ENCODE measurements around the gene ACTR3C.

Gene ACTR3C

DNA sequence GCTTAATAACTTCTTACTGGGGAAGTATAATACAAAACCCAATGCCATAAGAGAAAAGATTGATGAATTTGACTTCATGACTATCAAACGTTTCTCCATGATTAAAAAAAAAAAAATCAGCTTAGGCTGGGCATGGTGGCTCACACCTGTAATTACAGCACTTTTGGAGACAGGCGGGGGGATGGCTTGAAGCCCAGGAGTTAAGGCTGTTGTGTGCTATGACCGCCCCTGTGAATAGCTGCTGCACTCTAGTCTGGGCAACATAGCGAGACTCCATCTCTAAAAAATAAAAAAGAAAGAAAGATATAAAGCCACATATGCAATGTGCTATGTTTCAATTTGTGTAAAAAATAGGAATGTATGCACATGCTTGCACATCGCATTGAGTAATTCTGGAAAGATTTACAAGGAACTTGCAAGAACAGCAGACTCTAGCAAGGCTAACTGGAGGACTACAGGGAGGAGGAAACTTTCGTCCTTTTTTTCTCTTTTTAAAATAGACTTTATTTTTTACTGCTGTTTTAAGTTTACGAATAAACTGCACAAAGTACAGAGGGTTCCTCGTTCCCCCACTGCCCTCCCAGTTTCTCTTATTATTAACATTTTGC, 28.3 kb upstream of the ACTR3C start:
- TF ChIP-seq, protein P1, sequence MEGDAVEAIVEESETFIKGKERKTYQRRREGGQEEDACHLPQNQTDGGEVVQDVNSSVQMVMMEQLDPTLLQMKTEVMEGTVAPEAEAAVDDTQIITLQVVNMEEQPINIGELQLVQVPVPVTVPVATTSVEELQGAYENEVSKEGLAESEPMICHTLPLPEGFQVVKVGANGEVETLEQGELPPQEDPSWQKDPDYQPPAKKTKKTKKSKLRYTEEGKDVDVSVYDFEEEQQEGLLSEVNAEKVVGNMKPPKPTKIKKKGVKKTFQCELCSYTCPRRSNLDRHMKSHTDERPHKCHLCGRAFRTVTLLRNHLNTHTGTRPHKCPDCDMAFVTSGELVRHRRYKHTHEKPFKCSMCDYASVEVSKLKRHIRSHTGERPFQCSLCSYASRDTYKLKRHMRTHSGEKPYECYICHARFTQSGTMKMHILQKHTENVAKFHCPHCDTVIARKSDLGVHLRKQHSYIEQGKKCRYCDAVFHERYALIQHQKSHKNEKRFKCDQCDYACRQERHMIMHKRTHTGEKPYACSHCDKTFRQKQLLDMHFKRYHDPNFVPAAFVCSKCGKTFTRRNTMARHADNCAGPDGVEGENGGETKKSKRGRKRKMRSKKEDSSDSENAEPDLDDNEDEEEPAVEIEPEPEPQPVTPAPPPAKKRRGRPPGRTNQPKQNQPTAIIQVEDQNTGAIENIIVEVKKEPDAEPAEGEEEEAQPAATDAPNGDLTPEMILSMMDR (IDR thresholded peaks at IDR 0.05; ENCODE audit: borderline replicate concordance, insufficient read depth, low read depth, low read length) = no peak
- no peak overlapping the region for H3K4me3 ChIP-seq (ENCODE audit: low read depth, low read length)

DNA sequence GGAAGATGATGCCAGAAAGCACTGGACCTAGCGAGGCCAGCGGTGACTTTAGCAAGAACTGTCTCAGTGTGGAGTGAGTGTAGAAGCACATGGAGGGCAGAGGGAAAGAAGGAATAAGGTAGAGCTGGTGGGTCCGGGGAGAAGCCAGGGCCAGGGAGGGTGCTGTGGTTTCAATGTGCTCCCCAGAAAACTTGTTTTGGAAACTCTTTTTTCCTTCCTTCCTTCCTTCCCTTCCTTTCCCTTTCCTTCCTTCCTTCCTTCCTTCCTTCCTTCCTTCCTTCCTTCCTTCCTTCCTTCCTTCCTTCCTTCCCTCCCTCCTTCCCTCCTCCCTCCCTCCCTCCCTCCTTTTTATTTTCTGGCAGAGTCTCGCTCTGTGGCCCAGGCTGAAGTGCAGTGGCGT, 23.6 kb upstream of the ACTR3C start:
- no peak overlapping the region for H3K4me3 ChIP-seq (ENCODE audit: low read depth, low read length)
- TF ChIP-seq, protein P1 (IDR thresholded peaks at IDR 0.05; ENCODE audit: borderline replicate concordance, insufficient read depth, low read depth, low read length) = no peak

DNA sequence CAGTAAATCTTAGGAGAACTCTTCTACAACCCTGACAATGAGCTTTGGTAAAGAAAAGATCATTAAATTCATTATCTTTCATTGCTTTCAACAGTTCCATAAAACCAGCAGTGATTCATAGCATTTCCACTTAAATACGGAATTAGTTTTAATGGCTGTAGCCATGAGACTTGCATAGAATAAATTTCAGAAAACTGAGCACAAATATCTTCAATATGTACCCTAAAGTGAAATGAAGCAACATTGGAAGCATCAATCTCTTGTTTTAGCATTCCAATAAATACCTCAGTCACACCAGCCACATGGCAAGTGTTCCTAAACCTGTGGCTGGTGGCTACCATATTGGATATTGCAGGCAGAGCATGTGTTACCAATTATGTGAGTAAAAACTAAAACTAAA, 21.7 kb upstream of the ACTR3C start:
- H3K4me3 ChIP-seq (ENCODE audit: low read depth, low read length) = no peak overlapping the region
- TF ChIP-seq, protein P1 (IDR thresholded peaks at IDR 0.05; ENCODE audit: borderline replicate concordance, insufficient read depth, low read depth, low read length) = no peak

DNA sequence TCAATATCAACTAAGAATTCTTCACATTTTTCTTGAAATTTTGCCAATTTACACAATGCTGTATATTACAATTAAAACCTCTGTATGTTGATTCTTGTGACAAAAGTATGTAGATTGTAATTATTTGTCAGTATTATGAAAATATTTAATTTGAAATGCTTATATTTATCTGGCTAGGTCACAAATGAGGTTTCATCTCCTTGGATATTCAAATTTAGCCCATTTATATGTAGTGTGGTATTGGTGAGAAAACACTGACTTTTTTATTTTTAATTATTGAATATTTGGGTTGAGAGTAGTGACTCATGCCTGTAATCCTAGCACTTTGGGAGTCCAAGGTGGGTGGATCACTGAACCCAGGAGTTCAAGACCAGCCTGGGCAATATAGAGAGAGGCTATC, 21.0 kb upstream of the ACTR3C start:
- no peak overlapping the region for H3K4me3 ChIP-seq (ENCODE audit: low read depth, low read length)
- TF ChIP-seq, protein P1 (IDR thresholded peaks at IDR 0.05; ENCODE audit: borderline replicate concordance, insufficient read depth, low read depth, low read length) = no peak

DNA sequence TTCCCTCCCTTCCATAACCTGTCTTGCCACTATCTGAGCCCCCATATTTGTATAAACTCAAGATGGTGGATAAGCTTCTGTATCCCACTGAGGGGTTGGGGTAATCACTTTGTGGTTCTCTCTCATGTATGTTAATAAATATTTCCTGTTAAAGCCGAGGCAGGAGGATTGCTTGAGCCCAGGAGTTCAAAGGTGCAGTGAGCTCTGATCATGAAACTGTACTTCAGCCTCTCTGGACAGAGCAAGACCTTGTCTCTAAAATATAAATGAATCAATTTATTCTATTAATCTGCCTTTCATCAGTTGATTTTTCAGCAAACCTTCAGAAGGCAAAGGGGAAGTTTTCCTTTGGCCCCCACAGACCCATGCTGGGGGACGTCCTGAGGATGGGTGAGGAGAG, 19.9 kb upstream of the ACTR3C start:
- no peak overlapping the region for H3K4me3 ChIP-seq (ENCODE audit: low read depth, low read length)

DNA sequence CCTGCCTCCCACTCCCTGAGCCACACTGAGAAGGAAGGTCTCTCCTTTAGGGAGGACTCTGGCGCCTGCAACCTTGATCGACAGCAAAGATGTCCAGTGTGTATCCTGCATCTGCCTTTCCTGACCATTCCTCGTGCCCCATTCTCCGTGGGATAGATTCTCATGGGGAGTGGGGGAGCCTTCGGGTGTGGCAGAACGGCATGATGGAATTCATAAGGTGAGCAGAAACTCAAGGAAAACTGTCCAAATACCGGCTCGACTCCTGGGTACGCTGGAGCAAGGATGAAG, 18.7 kb upstream of the ACTR3C start:
- no peak overlapping the region for H3K4me3 ChIP-seq (ENCODE audit: low read depth, low read length)
- TF ChIP-seq, protein P1 (IDR thresholded peaks at IDR 0.05; ENCODE audit: borderline replicate concordance, insufficient read depth, low read depth, low read length) = no peak

More for the DNA sequence above, 19.9 kb upstream of the ACTR3C start:
- TF ChIP-seq, protein P1 (IDR thresholded peaks at IDR 0.05; ENCODE audit: borderline replicate concordance, insufficient read depth, low read depth, low read length) = no peak

DNA sequence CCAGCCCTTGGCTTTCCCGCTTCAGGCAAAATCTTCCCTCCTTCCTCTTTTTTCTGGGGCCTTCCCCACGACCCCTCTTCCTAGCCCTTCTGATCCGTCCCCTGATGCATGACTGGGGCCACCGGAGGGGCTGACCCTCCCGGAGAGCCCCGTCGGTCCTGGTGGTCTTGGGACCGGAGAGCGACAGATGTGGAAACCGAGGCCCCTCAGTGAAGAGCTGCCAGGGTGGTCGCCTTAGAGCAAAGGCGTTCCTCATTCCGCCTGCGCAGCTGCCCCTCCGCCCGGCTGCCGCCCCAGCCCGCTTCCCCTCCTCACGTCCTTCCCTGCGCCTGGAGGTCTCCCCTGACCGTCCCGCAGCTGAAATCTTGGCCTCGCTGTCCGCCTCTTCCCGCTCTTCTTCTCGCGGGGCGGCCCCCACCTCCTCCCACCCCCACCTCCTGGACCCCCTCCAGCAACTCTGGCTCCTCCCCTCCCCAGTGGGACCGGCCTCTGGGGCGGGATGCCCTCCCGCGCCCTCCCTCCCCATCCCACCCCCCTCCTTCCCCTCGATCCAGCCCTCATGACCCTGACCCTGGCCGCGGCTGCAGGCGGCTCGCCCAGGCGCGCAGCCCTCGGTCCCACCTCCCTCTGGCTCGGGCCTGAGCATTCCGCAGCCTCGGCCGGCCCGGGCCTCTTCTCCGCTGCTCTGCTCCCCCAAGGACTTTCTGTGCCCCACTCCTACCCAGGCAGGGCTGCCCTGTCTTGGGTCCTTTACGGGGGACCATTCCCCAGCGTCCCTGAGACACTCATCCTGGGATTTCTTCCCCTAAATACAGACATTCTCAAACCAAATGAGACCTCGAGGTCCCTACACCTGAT, 18.1 kb upstream of the ACTR3C start, which contains the start of gene RARRES2:
Gene RARRES2, minus strand, starts transcription at position 367 of the 858 bp plus-strand sequence. CDS start 1,020 bp downstream, outside the sequence.
- TF ChIP-seq, protein P1 (IDR thresholded peaks at IDR 0.05; ENCODE audit: borderline replicate concordance, insufficient read depth, low read depth, low read length) = no peak
- H3K4me3 ChIP-seq (ENCODE audit: low read depth, low read length) = no peak within 1 kb of the TSS
